H9 (cell line): ENCODE data around the gene NUDT14. TPM values are rescaled to one million over a fixed set of nuclear protein-coding genes. Genes with fewer than 3 reads are reported as not detected.

Experiments
- DNase-seq: peaks from one replicate; pipeline ENCODE4 v3.0.0-alpha.2; 2017
- H2AFZ ChIP-seq: one replicate; pipeline ENCODE4 v1.6.1; 2013; ENCODE audit warnings: mild to moderate bottlenecking, low read length, control low read depth, moderate library complexity
- H2AK5ac ChIP-seq: 2 replicates; pipeline ENCODE4 v1.6.1; 2013; ENCODE audit warnings: low read length, control low read depth, mixed read lengths; ENCODE audit not compliant: insufficient read length
- H2BK120ac ChIP-seq: one replicate; pipeline ENCODE4 v1.6.1; 2013; ENCODE audit warnings: low read depth, mild to moderate bottlenecking, low read length, control low read depth, inconsistent platforms; ENCODE audit not compliant: poor library complexity, severe bottlenecking
- H2BK12ac ChIP-seq: 2 replicates; pipeline ENCODE4 v1.6.1; 2013; ENCODE audit warnings: low read length, control low read depth, mixed read lengths, low read depth; ENCODE audit not compliant: insufficient read length
- H2BK15ac ChIP-seq: 2 replicates; pipeline ENCODE4 v1.6.1; 2013; ENCODE audit warnings: low read depth, low read length, control low read depth
- H2BK20ac ChIP-seq: one replicate; pipeline ENCODE4 v1.6.1; 2013; ENCODE audit warnings: low read depth, mild to moderate bottlenecking, low read length, control low read depth, inconsistent platforms; ENCODE audit not compliant: poor library complexity, severe bottlenecking
- H2BK5ac ChIP-seq: 2 replicates; pipeline ENCODE4 v1.6.1; 2013; ENCODE audit warnings: low read length, control low read depth, mixed read lengths; ENCODE audit not compliant: insufficient read length
- H3K14ac ChIP-seq: 2 replicates; pipeline ENCODE4 v1.6.1; 2013; ENCODE audit warnings: low read length, control low read depth; ENCODE audit not compliant: insufficient read depth
- H3K18ac ChIP-seq: 2 replicates; pipeline ENCODE4 v1.6.1; 2013; ENCODE audit warnings: low read depth, mild to moderate bottlenecking, mixed read lengths, low read length, control low read depth; ENCODE audit not compliant: insufficient read length
- H3K23ac ChIP-seq: 2 replicates; pipeline ENCODE4 v1.6.1; 2013; ENCODE audit warnings: low read length, control low read depth, mixed read lengths, low read depth; ENCODE audit not compliant: insufficient read length
- H3K23me2 ChIP-seq: 2 replicates; pipeline ENCODE4 v1.6.1; 2013; ENCODE audit warnings: low read depth, mild to moderate bottlenecking, mixed read lengths, low read length, control low read depth; ENCODE audit not compliant: insufficient read length, poor library complexity, severe bottlenecking
- H3K27ac ChIP-seq: 2 replicates; pipeline ENCODE4 v1.5.1; 2013; ENCODE audit warnings: low read length, control low read depth, mixed read lengths, low read depth; ENCODE audit not compliant: insufficient read length
- H3K27me3 ChIP-seq: 2 replicates; pipeline ENCODE4 v1.6.1; 2013; ENCODE audit warnings: low read length, control low read depth, inconsistent platforms; ENCODE audit not compliant: insufficient read depth
- H3K4ac ChIP-seq: 2 replicates; pipeline ENCODE4 v1.6.1; 2013; ENCODE audit warnings: low read depth, mild to moderate bottlenecking, control low read depth, inconsistent platforms, low read length, moderate library complexity
- H3K4me1 ChIP-seq: 2 replicates; pipeline ENCODE4 v1.6.1; 2013; ENCODE audit warnings: low read length, control low read depth, inconsistent platforms; ENCODE audit not compliant: insufficient read depth
- H3K4me2 ChIP-seq: 2 replicates; pipeline ENCODE4 v1.6.1; 2013; ENCODE audit warnings: low read length, control low read depth, mixed read lengths; ENCODE audit not compliant: insufficient read length, insufficient read depth
- H3K56ac ChIP-seq: 2 replicates; pipeline ENCODE4 v1.6.1; 2013; ENCODE audit warnings: low read depth, mild to moderate bottlenecking, mixed read lengths, low read length, control low read depth; ENCODE audit not compliant: insufficient read length
- H3K79me1 ChIP-seq: 2 replicates; pipeline ENCODE4 v1.6.1; 2013; ENCODE audit warnings: low read depth, mild to moderate bottlenecking, moderate library complexity, low read length, control low read depth, inconsistent platforms; ENCODE audit not compliant: insufficient read depth, poor library complexity, severe bottlenecking
- H3K79me2 ChIP-seq: 2 replicates; pipeline ENCODE4 v1.6.1; 2013; ENCODE audit warnings: low read length, control low read depth, inconsistent platforms; ENCODE audit not compliant: insufficient read depth
- H3K9ac ChIP-seq: 2 replicates; pipeline ENCODE4 v1.6.1; 2013; ENCODE audit warnings: low read length, control low read depth, mixed read lengths; ENCODE audit not compliant: insufficient read length; ENCODE audit errors: extremely low read depth
- H3K9me3 ChIP-seq: one replicate; pipeline ENCODE4 v1.6.1; 2013; ENCODE audit warnings: low read depth, low read length, inconsistent platforms; ENCODE audit not compliant: control insufficient read depth
- H3T11ph ChIP-seq: one replicate; pipeline ENCODE4 v1.6.1; 2013; ENCODE audit warnings: mild to moderate bottlenecking, low read length, control low read depth, inconsistent platforms
- H4K20me1 ChIP-seq: one replicate; pipeline ENCODE4 v1.6.1; 2013; ENCODE audit not compliant: control insufficient read depth, insufficient read length, insufficient read depth
- H4K5ac ChIP-seq: 2 replicates; pipeline ENCODE4 v1.6.1; 2013; ENCODE audit warnings: low read depth, mild to moderate bottlenecking, mixed read lengths, low read length, control low read depth; ENCODE audit not compliant: insufficient read length
- H4K8ac ChIP-seq: replicated peaks from 2 replicates; pipeline ENCODE4 v1.6.1; 2013; ENCODE audit warnings: low read length, control low read depth, mixed read lengths, low read depth; ENCODE audit not compliant: insufficient read length
- H4K91ac ChIP-seq: 2 replicates; pipeline ENCODE4 v1.6.1; 2013; ENCODE audit warnings: low read depth, mild to moderate bottlenecking, moderate library complexity, mixed read lengths, low read length, control low read depth; ENCODE audit not compliant: insufficient read length
- H3K27ac Mint-ChIP-seq, 3 experiments: 2 replicates in 2 of 3; 3 replicates in 1 of 3; pipeline ENCODE4 v1.8.0; 2020 to 2021; ENCODE audit warnings: mixed read lengths in 3 of 3, mild to moderate bottlenecking in 1 of 3, moderate library complexity in 1 of 3
- H3K27me3 Mint-ChIP-seq: 2 replicates; pipeline ENCODE4 v1.8.0; 2021; ENCODE audit warnings: low read depth, mild to moderate bottlenecking, moderate library complexity, mixed read lengths
- H3K36me3 Mint-ChIP-seq, 3 experiments: 2 replicates in 2 of 3; 3 replicates in 1 of 3; pipeline ENCODE4 v1.8.0; 2020 to 2021; ENCODE audit warnings: low read depth in 3 of 3, mixed read lengths in 3 of 3; ENCODE audit not compliant: insufficient read depth in 1 of 3
- H3K4me1 Mint-ChIP-seq, 2 experiments: 2 replicates each; pipeline ENCODE4 v1.8.0; 2020; ENCODE audit warnings: mixed read lengths in 2 of 2
- H3K4me3 Mint-ChIP-seq, 2 experiments: 2 replicates in 1 of 2; 3 replicates in 1 of 2; pipeline ENCODE4 v1.8.0; 2020 to 2021; ENCODE audit warnings: mild to moderate bottlenecking in 2 of 2, mixed read lengths in 2 of 2, moderate library complexity in 1 of 2
- H3K9me3 Mint-ChIP-seq, 2 experiments: 2 replicates in 1 of 2; 3 replicates in 1 of 2; pipeline ENCODE4 v1.8.0; 2020; ENCODE audit warnings: mild to moderate bottlenecking in 2 of 2, mixed read lengths in 2 of 2, moderate library complexity in 1 of 2
- WGBS: extraction: QIAGEN DNeasy Blood & Tissue Kit; methylation state at CpG from one replicate; pipeline ENCODE4 v1.1.7; 2013; ENCODE audit warnings: missing lambda C conversion rate, low lambda C conversion rate, mixed read lengths; ENCODE audit not compliant: insufficient read length; ENCODE audit errors: extremely low coverage; 5-methylcytosine and 5-hydroxymethylcytosine counted together
- total RNA-seq: library from RNA; stranded (reverse); gene quantifications from 2 replicates; pipeline ENCODE4 v1.2.1, GENCODE V29; 2021
- TF ChIP-seq, protein P1 (sequence below): fragments of 200-600 bp; sonication (generic); conservative IDR thresholded peaks from 3 replicates; pipeline ENCODE4 v1.8.0; 2021; ENCODE audit warnings: antibody characterized with exemption, mild to moderate bottlenecking

NUDT14 gene
- total RNA-seq, 1 experiment from 2014 or later = 41.1 TPM

DNA sequence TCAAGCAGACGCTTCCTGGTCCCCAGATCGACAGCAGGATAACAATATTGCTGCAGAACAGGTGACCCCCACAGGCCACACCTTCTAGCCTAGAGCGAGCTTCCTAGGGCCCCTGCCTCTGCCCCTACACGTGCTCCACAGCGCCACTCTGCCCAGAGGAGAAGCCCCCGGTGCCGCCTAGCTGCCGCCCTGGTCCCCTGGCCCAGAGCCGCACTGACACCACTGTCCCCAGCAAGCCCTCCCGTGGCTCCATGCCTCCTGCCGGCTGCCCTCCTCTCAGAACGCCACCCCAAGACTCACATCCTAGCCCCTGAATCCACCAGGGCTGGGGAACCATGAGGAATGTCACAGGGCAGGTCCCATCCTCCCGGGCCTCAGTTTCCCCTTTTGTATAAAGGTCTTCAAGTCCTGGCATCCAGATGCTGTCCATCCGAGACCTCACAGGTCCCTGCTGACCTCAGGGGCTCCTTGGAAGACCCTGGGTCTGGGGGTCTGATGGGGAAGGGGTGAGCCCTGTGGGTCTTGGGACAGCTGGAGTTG lies 43.6 kb downstream of the NUDT14 start:
- no peak overlapping the region for H2AFZ ChIP-seq
- H3K79me2 ChIP-seq = no peaks in the 10 kb centered on the region
- H3K9me3 ChIP-seq = no peaks in the 10 kb centered on the region
- peak; percentile 43 for DNase-seq
- no peak overlapping the region for H4K8ac ChIP-seq
- H2BK20ac ChIP-seq = no peak overlapping the region
- no peaks in the 10 kb centered on the region for H3K23me2 ChIP-seq
- no peak overlapping the region for H3T11ph ChIP-seq
- Mint-ChIP-seq H3K4me1 (peaks cover 0 to 4% of the 10 kb centered on the region in 2 experiments; a peak in 1 of 4 replicates), H3K4me3 (no peak overlapping the region), H3K36me3 (peaks cover 0 to 19% (median 10%) of the 10 kb centered on the region in 3 experiments; a peak in 4 of 7 replicates), H3K9me3 (peaks cover 14 to 22% of the 10 kb centered on the region in 2 experiments), H3K27me3 (peaks cover 7% of the 10 kb centered on the region), H3K27ac (no peak overlapping the region)
- no CpG with 5 or more reads among the region's 14 CpGs for WGBS
- no peaks in the 10 kb centered on the region for H3K27me3 ChIP-seq
- H3K4me1 ChIP-seq = no peaks in the 10 kb centered on the region
- H3K4me2 ChIP-seq = no peak overlapping the region
- H3K27ac ChIP-seq = no peak overlapping the region
- no peak overlapping the region for H3K23ac ChIP-seq
- TF ChIP-seq, protein P1, sequence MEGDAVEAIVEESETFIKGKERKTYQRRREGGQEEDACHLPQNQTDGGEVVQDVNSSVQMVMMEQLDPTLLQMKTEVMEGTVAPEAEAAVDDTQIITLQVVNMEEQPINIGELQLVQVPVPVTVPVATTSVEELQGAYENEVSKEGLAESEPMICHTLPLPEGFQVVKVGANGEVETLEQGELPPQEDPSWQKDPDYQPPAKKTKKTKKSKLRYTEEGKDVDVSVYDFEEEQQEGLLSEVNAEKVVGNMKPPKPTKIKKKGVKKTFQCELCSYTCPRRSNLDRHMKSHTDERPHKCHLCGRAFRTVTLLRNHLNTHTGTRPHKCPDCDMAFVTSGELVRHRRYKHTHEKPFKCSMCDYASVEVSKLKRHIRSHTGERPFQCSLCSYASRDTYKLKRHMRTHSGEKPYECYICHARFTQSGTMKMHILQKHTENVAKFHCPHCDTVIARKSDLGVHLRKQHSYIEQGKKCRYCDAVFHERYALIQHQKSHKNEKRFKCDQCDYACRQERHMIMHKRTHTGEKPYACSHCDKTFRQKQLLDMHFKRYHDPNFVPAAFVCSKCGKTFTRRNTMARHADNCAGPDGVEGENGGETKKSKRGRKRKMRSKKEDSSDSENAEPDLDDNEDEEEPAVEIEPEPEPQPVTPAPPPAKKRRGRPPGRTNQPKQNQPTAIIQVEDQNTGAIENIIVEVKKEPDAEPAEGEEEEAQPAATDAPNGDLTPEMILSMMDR = 0 out of 3 replicates have a peak, but pooled peaks have one; percentile 15
- no peak overlapping the region for H2BK15ac ChIP-seq
- no peaks in the 10 kb centered on the region for H3K79me1 ChIP-seq
- H3K18ac ChIP-seq = no peak overlapping the region
- no peak overlapping the region for H3K4ac ChIP-seq
- H2BK12ac ChIP-seq = no peak overlapping the region
- H4K20me1 ChIP-seq = no peaks in the 10 kb centered on the region
- H4K91ac ChIP-seq = no peak overlapping the region
- no peak overlapping the region for H2BK120ac ChIP-seq
- H4K5ac ChIP-seq = no peak overlapping the region
- H3K14ac ChIP-seq = no peak overlapping the region
- H2BK5ac ChIP-seq = no peak overlapping the region
- no peak overlapping the region for H2AK5ac ChIP-seq
- H3K56ac ChIP-seq = no peak overlapping the region
- no peak overlapping the region for H3K9ac ChIP-seq
